Neutrophil (primary cell): ENCODE results near the gene IQSEC1.

ENCODE experiments used
- H3K27ac ChIP-seq: fragments of 200-600 bp; sonication (generic); 2 replicates; pipeline ENCODE4 v1.5.1; 2016; ENCODE audit warnings: mild to moderate bottlenecking, moderate library complexity
- H3K27me3 ChIP-seq: fragments of 200-600 bp; sonication (generic); 2 replicates; pipeline ENCODE4 v1.6.0; 2016; ENCODE audit warnings: mild to moderate bottlenecking
- H3K36me3 ChIP-seq: fragments of 200-600 bp; sonication (generic); 2 replicates; pipeline ENCODE4 v1.5.1; 2017
- H3K4me1 ChIP-seq, 2 experiments: fragments of 200-600 bp in 1 of 2; sonication (generic) in 1 of 2; 1 replicate in 1 of 2; 2 replicates in 1 of 2; pipeline versions ENCODE4 v1.5.1 to v1.6.1; 2013 to 2016; ENCODE audit warnings: low read depth in 1 of 2, low read length in 1 of 2, mild to moderate bottlenecking in 1 of 2, moderate library complexity in 1 of 2; ENCODE audit not compliant: control insufficient read depth in 1 of 2, insufficient read depth in 1 of 2
- H3K4me3 ChIP-seq, 2 experiments: fragments of 200-600 bp in 1 of 2; sonication (generic) in 1 of 2; 1 replicate in 1 of 2; 2 replicates in 1 of 2; pipeline ENCODE4 v1.5.1; 2013 to 2016; ENCODE audit warnings: low read depth in 1 of 2, low read length in 1 of 2, mild to moderate bottlenecking in 1 of 2, moderate library complexity in 1 of 2
- H3K9me3 ChIP-seq: fragments of 200-600 bp; sonication (generic); 2 replicates; pipeline ENCODE4 v1.5.1; 2016
- CTCF ChIP-seq: fragments of 200-600 bp; sonication (generic); IDR thresholded peaks from 2 replicates; pipeline ENCODE4 v1.5.1; 2016; ENCODE audit warnings: antibody characterized with exemption

Gene IQSEC1

GRCh38 chr3:13019243-13020095 is 53.8 kb downstream of the IQSEC1 start:
- Histone ChIP-seq H3K36me3 (no peaks in the 10 kb centered on the region), H3K27me3 (no peaks in the 10 kb centered on the region), H3K9me3 (no peaks in the 10 kb centered on the region), H3K4me3 (no peak overlapping the region), H3K27ac (no peak overlapping the region), H3K4me1 (peaks cover 21 to 27% of the 10 kb centered on the region in 2 experiments)
- no peak for TF ChIP-seq CTCF

- peak overlapping the region; percentile 98 for H3K27ac ChIP-seq
- H3K27me3 ChIP-seq, result no peaks in the 10 kb centered on the region
- no peak overlapping the region for H3K4me3 ChIP-seq
- H3K4me1 ChIP-seq, result peaks cover 29 to 35% of the 10 kb centered on the region in 2 experiments
- no peak for TF ChIP-seq CTCF
- no peaks in the 10 kb centered on the region for H3K9me3 ChIP-seq
- H3K36me3 ChIP-seq, result peaks cover 2% of the 10 kb centered on the region
Observed at GRCh38 chr3:13018561-13019242, 54.5 kb downstream of the IQSEC1 start.

GRCh38 chr3:13018043-13018451 is 55.2 kb downstream of the IQSEC1 start:
- no peak for TF ChIP-seq CTCF
- H3K4me1 ChIP-seq, result peaks cover 35 to 42% of the 10 kb centered on the region in 2 experiments
- H3K27me3 ChIP-seq, result no peaks in the 10 kb centered on the region
- H3K4me3 ChIP-seq, result no peak overlapping the region
- H3K27ac ChIP-seq, result peak overlapping the region; percentile 98
- no peaks in the 10 kb centered on the region for H3K9me3 ChIP-seq
- H3K36me3 ChIP-seq, result peaks cover 9% of the 10 kb centered on the region

GRCh38 chr3:13017361-13018042 is 55.7 kb downstream of the IQSEC1 start:
- no peak overlapping the region for H3K4me3 ChIP-seq
- no peaks in the 10 kb centered on the region for H3K9me3 ChIP-seq
- H3K36me3 ChIP-seq, result peaks cover 10% of the 10 kb centered on the region
- no peaks in the 10 kb centered on the region for H3K27me3 ChIP-seq
- TF ChIP-seq CTCF, result no peak
- peaks cover 41 to 47% of the 10 kb centered on the region in 2 experiments for H3K4me1 ChIP-seq
- peak overlapping the region; percentile 98 for H3K27ac ChIP-seq

- TF ChIP-seq CTCF, result no peak
- Histone ChIP-seq H3K4me1 (peaks cover 48 to 54% of the 10 kb centered on the region in 2 experiments), H3K4me3 (peak overlapping the region; percentile 88 to 94), H3K27ac (peak overlapping the region; percentile 98), H3K36me3 (peaks cover 10% of the 10 kb centered on the region), H3K9me3 (no peaks in the 10 kb centered on the region), H3K27me3 (no peaks in the 10 kb centered on the region)
Observed at GRCh38 chr3:13016721-13017255, 56.4 kb downstream of the IQSEC1 start.
